OCI-LY1 (cell line): ENCODE data around the gene TREML4.

Source experiments
- CTCF ChIP-seq: fragments of 200-600 bp; sonication (generic), shearing (Covaris generic); IDR thresholded peaks from 2 replicates; pipeline ENCODE4 v1.5.1; 2017; ENCODE audit warnings: mild to moderate bottlenecking, antibody characterized with exemption, low read length, moderate library complexity, mixed read lengths
- EZH2 ChIP-seq: fragments of 200-600 bp; sonication (generic), shearing (Covaris generic); IDR thresholded peaks from 2 replicates; pipeline ENCODE4 v1.8.0; 2017; ENCODE audit warnings: borderline replicate concordance, mixed run types, mild to moderate bottlenecking, antibody characterized with exemption, low read length, moderate library complexity, mixed read lengths

- TF ChIP-seq CTCF (no peak), EZH2 (no peak)
Measured at GRCh38 chr6:41200296-41200900, 27.8 kb upstream of the TREML4 start.
